Hematopoietic multipotent progenitor cell treated with erythropoietin and hydrocortisone succinate and interleukin-3 and kit ligand, for 8 days (in vitro differentiated cells): ENCODE measurements around the gene VPS37D.
"Not testable (repeated sequence)": the region's sequence is repeated elsewhere in the genome, so short reads cannot be mapped to it uniquely, and the experiment has no call there.

Source experiments
- DNase-seq: peaks from one replicate; pipeline ENCODE4 v3.0.0-alpha.2; 2015

Gene VPS37D

DNA sequence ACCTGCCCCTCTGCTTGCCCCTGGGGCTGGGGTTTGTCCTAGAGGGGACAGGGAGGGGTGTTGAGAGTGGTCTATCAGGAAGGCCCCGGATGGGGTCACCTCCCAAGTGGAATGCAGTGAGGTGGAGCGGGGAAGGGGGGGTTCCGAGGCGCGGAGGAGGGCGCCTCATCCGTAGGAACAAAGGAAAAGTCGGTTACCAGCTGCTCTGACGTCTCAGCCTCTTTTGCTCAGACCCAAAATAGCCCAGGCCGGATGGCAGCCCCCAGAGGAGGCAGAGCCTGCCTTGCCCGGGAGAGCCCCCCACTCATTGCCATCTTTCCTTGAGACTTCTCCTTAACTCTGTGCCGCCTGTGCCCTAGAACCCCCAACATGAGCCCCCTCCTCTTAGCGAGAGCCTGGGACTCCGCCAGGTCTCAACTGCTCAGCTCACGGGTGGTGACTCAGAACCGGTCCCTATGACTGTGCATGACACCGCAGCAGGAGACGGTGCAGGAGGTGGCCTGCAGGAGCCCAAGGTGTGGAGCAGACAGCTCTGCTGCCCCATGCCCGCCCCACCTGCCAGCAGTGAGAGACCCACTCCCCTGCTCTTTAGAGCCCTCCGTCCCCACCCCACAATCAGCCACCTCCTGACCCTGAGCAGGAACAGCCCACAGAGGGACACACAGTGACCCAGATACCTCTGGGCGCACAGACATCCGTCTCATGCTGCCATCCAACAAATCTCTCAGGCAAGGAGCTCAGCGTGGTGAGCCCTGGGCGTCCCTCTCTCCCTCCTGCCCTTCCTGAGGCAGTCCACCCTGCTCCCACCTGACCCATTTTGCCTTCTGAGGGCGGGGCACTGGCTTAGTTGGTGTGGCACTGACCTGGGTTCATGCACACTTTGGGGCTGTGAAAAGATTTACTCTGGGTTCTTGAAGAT is 38.8 kb downstream of the VPS37D start:
- DNase-seq, result no peak

- DNase-seq, result peak; percentile 50
Measured at GRCh38 chr7:73707045-73707631, 39.5 kb downstream of the VPS37D start.

DNA sequence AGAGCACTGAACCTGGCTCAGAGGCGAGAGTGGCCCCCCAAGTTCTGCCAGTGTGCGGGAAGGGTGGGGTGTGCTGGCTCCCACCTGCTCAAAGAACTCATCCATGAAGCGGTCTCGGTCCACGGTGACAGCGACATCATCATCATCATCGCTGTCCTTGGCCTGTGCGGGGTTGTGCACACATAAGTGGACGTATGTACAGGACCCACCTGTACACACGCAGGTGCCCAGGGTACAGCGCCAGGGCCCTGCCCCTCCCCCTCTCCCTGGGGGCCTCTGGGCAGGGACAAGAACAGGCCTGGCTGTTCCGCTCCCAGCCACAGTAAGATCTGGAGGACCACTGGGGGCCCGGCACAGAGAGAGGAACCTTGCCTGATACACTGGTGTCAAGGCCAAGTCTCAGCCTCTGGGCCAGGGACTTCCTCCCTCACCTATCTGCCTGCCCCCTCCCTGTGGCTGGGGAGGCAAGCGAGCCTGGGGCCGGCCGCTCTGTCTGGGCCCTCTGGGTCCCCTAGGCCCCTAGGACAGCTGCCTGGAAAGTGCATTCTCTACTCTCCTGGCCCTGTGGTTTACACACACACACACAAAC is 41.4 kb downstream of the VPS37D start:
- no peak for DNase-seq

GRCh38 chr7:73712773-73713172 is 45.1 kb downstream of the VPS37D start:
- DNase-seq, result no peak

DNA sequence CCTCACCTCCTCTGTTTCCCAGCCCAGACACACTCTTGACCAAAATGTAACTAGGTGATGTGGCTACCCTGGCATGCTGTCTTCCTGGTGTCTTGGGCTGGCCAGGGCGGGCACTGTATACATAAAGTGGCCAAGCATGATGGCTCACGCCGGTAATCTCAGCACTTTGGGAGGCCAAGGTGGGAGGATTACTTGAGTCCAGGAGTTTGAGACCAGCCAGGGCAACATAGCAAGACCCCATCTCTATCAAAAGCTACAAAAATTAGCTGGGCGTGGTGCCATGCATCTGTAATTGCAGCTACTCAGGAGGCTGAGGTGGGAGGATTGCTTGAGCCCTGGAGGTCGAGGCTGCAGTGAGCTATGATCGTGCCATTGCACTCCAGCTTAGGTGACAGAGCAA is 45.7 kb downstream of the VPS37D start:
- DNase-seq, result not testable (repeated sequence)

- DNase-seq, result peak; percentile 51
Measured at GRCh38 chr7:73715648-73716317, 48.2 kb downstream of the VPS37D start.

- no peak for DNase-seq
Measured at GRCh38 chr7:73716318-73716890, 48.8 kb downstream of the VPS37D start.

DNA sequence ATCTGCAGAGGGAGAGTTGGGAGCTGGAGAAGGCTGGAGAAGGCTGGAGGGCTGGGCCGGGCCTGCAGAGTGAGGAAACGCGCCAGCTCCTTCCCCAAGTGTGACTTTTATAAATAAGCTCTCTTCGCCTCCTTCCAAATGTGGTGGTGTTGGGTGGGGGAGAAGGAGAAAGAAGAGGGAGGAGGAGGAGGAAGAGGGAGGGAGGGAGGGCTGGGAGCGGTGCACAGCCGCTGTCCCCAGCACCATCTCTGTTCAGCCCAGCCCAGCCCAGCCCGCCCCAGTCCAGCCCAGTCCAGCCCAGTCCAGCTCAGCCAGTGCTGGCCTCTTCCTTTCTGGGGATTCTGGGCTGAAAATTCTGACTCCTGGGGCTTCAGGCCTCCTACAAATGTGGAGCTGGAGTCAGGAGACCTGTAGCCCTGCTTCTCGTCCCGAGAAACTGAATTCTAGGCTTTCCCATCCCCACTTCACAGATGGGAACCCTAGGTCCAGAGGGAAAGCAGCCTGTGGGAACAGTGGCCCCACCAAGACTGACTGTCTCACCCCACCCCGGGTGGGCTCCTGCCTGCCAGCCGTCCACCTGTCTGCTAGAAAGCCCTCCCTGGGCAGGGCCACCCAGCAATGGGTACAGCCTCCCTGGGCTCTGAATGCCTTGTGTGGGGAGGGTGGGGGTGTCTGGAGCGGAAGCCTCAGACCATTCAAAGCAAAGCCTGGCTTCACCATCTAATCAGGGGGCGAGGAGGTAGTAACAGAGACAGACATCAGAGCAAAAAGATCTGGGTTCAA is 49.6 kb downstream of the VPS37D start:
- no peak for DNase-seq

DNA sequence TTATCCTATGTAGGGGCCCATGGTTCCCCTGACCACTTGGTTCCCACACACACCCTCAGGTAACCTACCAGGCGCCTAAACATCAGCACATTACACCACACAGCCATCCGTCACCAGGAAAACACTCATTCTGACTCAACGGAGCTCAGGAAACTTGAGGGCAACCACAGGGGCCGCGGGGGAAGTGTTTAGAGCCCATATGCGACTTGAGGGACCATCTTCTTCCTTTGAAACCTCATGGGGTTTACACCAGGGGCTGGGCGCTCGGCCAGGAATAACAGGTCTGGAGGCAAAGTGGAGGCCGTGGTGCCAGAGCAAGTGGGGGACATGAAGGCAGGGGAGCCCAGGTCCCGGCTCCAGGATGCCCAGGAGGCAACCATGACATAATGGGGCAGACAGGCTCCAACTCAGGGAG is 50.4 kb downstream of the VPS37D start:
- peak; percentile 29 for DNase-seq

DNA sequence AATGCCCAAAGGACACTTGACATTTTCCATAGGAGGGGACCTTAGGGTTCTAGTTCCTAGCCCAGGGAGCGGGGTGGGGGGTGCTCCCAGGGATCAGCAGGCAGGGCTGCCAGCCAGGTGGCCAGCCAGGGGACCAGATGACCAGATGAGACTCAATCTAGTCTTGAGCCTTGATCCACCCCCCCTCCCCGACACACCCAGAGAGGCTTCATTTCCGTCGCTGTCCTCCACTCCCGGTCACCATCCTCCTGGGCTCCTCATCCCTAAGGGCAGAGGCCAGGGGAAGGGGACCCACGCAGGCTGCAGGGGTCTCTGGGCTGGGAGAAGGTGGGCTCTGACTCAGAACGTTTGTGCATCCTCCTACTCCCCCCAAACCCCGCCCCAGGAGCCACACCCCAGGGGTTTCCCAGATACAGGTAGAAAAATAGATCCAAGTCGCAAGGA is 50.8 kb downstream of the VPS37D start:
- no peak for DNase-seq

DNA sequence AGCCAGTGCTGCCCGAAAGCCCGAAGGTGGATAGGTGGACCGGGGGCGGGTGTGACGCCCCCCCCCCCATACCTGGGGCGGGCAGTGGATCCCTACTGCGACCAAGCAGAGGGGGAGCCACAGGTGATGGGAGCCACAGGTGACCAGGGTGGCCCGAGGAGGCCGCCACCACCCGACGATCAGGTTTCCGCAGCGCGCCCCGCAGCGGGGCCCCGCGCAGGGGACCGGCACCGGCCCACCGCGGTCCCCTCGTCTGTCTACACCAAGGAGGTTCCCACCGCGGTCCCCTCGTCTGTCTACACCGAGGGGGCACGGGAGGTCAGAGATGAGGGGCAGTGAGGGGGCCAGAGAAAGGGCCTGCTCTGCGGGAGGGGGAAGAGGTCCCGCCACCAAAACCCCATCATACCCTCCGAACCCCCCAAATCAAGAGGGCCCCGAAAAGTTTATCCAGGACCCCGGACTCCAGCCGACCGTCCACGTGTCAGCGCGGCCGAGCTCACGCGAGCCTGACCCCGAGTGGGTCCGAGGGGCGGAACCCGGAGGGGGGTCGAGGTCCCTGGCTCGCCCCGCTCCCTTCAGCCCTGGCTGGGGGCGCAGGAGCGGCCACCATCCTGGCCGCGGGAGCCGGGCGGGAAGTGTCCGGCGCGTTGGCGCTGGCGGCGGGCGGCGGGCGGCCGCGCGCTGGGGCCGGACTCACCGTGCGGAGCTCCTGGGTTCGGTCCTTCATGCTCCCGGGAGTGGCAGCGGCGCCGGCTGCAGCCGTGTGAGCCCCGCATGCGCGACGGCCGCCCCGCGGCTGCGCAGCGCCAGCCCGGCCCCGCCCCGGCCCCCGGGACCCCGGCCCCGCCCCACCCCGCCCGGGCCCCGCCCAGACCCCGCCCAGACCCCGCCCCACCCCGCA is 51.5 kb downstream of the VPS37D start, which contains the start of gene STX1A:
STX1A (minus strand) TSS at position 765 of the 901 bp plus-strand sequence; CDS start at position 727, 38 bp downstream.
- DNase-seq, result peak; percentile 49

DNA sequence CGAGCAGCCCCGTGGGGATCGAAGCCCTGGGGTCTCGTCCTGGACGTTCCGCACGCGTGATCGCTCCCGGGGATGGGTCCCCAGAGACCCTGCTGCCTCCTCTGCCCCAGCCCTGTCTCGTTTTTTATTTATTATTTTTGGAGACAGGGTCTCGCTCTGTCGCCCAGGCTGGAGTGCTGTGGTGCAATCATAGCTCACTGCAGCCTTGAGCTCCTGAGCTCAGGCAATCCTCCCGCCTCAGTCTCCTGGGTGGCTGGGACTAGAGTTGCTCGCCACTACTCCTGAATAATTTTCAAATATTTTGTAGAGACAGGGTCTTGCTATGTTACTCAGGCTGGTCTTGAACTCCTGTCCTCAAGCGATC is 52.2 kb downstream of the VPS37D start:
- DNase-seq, result no peak

DNA sequence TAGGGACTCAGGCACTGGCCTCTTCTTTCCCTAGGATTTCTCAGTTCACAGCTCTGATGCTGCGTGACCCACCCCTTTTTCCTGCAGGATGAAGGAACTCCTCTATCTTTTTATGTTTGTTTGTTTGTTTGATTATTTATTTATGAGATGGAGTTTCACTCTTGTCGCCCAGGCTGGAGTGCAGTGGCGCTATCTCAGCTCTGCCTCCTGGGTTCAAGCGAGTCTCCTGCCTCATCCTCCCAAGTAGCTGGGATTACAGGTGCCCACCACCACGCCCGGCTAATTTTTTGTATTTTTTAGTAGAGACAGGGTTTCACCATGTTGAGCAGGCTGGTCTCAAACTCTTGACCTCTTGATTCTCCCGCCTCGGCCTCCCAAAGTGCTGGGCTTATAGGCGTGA is 52.8 kb downstream of the VPS37D start:
- DNase-seq, result not testable (repeated sequence)

DNA sequence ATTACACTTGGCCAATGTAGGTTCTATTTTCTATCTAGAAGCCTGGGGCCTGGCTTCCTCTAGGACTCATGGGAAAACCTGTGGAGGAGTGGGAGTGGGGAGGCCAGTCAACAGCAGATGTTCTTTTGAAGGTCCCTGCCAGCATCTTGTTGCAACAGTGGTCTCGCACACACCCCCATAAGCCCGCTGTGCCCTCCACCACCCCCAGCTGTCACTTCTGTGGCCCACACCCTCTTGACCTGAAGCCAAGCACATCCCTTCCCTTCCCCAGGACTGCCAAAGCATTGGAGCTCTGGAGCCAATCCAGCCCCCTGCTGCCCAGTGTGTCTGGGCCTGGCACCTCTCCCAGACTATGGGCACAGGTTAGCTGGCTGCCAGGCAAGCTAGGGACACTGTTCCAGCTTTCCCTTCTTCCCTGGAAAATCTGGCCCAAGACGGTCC is 53.8 kb downstream of the VPS37D start:
- no peak for DNase-seq
